Left renal pelvis (tissue), 4 donors: ENCODE measurements around the gene UCP3. TPM values are rescaled to one million over a fixed set of nuclear protein-coding genes. Genes with fewer than 3 reads are reported as not detected.
A peak's percentile ranks its signal among the peaks of the same experiment; 100 is the strongest.

ENCODE experiments used
- DNase-seq, 4 donors: peaks; one replicate each; pipeline ENCODE4 v3.0.0-alpha.2; 2013; ENCODE audit warnings: low read depth in 4 of 4, low spot score in 3 of 4
- polyA plus RNA-seq, 4 donors: library from polyadenylated mRNA; unstranded; fragments of 120-200 nt; gene quantifications; one replicate each; pipeline ENCODE4 v1.2.1, GENCODE V29; 2013; ENCODE audit not compliant: insufficient read length in 4 of 4

The UCP3 gene
- polyA plus RNA-seq, 4 donors: 1.6 to 4.5 (median 2.5) TPM

- DNase-seq: no peak
Observed at GRCh38 chr11:73962101-73962705, 46.7 kb downstream of the UCP3 start.

GRCh38 chr11:73961321-73961720 is 47.6 kb downstream of the UCP3 start:
- DNase-seq: no peak

DNA sequence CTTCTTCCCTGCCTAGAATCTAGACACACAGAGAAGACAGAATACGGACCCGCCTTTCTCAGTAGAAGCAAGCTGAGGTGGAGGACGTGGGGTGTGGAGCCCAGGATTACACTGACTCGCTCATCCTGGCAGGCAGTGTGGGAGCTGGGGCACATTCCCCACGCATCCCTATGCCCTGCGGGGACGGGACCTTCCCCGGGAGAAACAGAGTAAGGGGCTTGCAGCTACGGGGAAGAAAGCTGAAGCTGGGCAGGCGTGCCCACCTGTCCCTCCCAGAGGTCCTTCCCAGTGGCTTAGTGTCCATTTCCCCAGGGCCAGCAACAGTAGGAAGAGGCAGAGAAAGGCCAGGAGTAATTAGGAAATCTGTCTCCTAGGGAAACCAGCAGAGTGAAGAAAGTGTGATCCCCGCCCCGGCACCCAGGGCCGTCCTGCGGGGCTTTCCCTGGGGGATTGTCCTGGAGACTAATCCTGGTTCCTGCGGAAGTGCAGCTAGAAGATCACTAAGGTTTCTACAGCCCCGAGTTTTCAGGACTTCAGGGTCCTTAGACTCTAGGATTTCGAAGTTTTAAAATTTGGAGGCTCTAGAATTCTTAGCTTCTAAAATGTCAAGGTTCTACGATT is 50.3 kb downstream of the UCP3 start:
- DNase-seq: no peak

DNA sequence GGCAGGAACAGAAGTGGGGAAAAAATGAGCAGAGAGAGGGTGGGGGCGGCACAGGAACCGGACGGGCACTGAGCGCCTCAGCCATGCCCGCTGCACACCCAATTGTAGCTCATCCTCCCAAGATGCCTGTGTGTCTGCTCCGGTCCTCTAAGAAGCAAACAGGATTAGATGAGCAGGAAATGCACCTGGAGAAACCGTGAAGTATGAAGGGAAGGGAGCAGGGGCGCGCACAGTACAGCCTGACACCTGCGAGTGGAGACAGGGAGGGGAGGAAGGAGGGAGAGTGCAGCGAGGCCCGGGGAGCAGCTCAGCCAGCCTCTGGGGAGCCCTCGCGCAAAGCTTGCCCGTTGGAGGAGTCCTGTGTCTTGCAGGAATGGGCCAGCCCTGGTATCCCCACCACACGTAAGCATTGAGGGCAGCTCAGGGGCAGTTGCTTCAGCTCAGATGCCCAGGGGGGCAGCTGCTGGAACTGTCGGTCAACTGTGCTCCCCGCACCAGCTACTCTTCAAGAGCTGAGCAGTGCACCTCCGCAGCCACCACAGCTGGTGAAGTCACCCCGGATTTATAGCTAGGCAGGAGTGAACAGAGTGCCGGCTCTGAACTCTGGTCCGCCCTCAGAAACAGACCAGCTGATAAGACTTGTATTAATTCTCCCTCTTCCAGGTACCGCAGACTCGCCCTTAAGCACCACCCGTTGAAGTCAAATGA is 51.1 kb downstream of the UCP3 start:
- no peak for DNase-seq

GRCh38 chr11:73956876-73957653 is 51.8 kb downstream of the UCP3 start:
- no peak for DNase-seq

DNA sequence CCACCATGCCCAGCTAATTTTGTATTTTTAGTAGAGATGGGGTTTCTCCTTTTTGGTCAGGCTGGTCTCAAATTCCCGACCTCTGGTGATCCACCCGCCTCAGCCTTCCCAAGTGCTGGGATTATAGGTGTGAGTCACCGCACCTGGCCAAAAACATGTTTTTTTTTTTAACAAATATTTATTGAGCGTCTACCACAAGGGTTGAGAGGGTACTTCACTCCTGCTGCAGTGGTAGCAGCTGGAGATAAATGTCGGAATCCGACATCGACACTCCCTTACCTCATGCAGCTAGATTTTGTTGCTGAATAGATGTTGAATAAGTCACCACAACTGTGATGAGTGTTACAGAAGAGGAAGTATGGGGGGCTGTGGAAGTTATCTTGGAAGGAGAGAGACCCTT is 57.1 kb downstream of the UCP3 start:
- DNase-seq: no peak

DNA sequence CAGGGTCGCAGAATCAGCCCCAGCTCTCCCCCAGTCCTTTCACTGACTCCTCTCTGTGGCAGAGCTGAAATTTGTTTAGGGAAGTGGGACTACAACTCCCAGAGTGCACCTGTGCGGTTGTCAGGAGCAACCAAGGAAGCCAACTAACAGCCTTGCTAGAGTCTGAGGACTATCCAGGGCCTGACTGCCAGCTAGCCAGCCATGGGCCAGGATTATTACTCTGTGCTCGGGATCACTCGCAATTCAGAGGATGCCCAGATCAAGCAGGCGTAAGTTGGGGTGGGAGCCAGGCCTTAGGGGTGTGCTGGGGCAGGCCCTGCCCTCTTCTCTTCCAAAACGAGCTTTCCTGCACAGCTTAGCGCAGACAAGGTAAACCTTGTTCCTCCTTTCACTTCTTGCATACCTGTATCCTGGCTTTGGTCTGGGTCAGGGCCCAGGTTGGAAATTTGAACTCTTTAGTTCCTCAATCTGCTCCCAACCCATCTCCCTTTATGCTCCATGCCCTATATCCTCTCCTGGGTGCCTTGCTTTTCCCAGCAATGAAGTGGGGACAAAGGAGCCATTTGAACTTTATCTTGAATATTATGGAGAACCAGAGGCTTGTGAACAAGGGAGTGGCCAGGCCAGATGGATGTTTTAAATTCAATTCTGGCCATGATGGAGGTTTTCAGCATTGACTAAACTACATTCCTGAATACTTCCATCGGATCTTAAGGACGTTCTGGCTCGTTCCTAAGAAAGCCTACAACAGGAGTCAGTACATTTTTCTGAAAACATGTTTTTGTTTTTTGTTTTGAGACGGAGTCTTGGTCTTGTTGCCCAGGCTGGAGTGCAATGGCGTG is 57.8 kb downstream of the UCP3 start, which contains the start of gene DNAJB13:
Gene DNAJB13, plus strand, starts transcription at position 158 of the 842 bp plus-strand sequence. Its CDS starts 44 bp downstream, at position 202.
- peak in 1 of 4 donors; percentile 24 for DNase-seq

Other genes with a start within 250 kb of the UCP3 start
- 100 to 1,000 TPM in 3 of 4 donors, 10 to 100 TPM in 1; 99.7 to 138 (median 118) TPM for gene RAB6A, start 248.0 kb downstream of the UCP3 start, polyA plus RNA-seq
- 10 to 100 TPM; 45.7 to 73.7 (median 59.8) TPM for gene MRPL48, start 221.2 kb downstream of the UCP3 start, polyA plus RNA-seq
- 10 to 100 TPM; 41.4 to 78.2 (median 64.6) TPM for gene COA4, start 132.2 kb downstream of the UCP3 start, polyA plus RNA-seq
- 10 to 100 TPM; 23.2 to 39.6 (median 31.5) TPM for gene PAAF1, start 132.1 kb downstream of the UCP3 start, polyA plus RNA-seq
- 1 to 10 TPM in 3 of 4 donors, under 1 TPM in 1; 0.33 to 4.9 (median 3.4) TPM for gene DNAJB13, start 58.1 kb downstream of the UCP3 start, polyA plus RNA-seq
- 10 to 100 TPM; 48.0 to 79.8 (median 63.6) TPM for gene UCP2, start 26.2 kb downstream of the UCP3 start, polyA plus RNA-seq
- gene C2CD3, start 161.9 kb upstream of the UCP3 start, polyA plus RNA-seq: 10 to 100 TPM; 17.6 to 25.4 (median 22.2) TPM
- gene PPME1, start 162.2 kb upstream of the UCP3 start, polyA plus RNA-seq: 10 to 100 TPM; 35.0 to 43.4 (median 40.0) TPM